Thyroid gland (tissue), 4 donors: Measurements from ENCODE around the gene ROCK2.

Experiments
- CTCF ChIP-seq, 6 experiments: fragments of 200-600 bp in 3 of 6; fragments of 450-650 bp in 3 of 6; sonication (generic) in 3 of 6; IDR thresholded peaks; one replicate each; pipeline ENCODE4 v1.5.1; 2016 to 2019; ENCODE audit warnings: antibody characterized with exemption in 6 of 6, mild to moderate bottlenecking in 2 of 6, inconsistent platforms in 1 of 6, moderate library complexity in 1 of 6
- POLR2A ChIP-seq, 2 donors: fragments of 450-650 bp; IDR thresholded peaks; one replicate each; pipeline ENCODE4 v1.6.1; 2017; ENCODE audit warnings: antibody characterized with exemption in 2 of 2, mild to moderate bottlenecking in 2 of 2, moderate library complexity in 1 of 2

DNA sequence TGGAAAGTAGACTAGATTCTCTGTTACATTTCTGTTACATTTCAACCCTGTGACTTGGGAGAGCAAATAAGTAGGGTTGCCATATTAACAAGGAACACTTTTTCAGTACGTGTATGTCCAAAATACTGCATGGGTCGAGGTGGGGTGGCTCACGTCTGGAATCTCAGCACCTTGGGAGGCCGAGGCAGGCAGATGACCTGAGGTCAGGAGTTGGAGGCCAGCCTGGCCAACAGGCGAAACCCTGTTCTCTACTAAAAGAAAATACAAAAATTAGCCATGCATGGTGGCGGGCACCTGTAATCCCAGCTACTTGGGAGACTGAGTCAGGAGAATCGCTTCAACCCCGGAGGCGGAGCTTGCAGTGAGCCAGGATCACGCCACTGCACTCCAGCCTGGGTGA lies 178.0 kb downstream of the ROCK2 start:
- TF ChIP-seq POLR2A (IDR thresholded peaks at IDR 0.05) (no peak), CTCF (IDR thresholded peaks at IDR 0.05) (no peak)
